Measurements from ENCODE around the gene ZACN.
"Not testable (repeated sequence)": the region's sequence is repeated elsewhere in the genome, so short reads cannot be mapped to it uniquely, and the experiment has no call there.

ZACN gene

DNA sequence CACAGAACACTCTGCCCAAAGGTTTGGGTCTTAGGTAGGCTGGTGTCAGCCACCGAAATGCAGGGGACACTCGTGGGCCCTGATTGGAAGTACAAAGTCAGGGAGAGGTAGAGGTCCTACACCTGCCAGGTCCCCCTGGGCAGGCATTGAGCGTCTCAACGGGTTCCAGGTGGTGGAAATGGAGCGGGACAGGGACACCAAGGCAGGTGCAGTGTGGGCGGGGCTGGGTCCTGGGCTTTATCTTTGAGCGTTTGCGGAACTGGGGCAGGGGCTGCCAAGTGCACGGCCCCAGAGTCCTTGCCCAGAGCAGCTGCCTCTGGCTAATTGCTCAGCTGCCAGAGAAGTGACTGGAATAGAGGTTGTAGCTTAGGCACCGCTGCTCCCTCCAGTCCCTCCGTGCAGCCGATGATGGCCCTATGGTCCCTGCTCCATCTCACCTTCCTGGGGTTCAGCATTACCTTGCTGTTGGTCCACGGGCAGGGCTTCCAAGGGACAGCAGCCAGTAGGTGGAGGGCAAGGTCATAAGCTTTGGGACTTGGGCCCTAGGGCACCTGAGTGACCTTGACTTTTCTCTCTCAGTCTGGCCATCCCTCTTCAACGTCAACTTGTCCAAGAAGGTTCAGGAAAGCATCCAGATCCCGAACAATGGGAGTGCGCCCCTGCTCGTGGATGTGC is at the start of gene ZACN:
TSS of gene ZACN (plus strand) at position 323 of the 675 bp plus-strand sequence. CDS start at position 406, 83 bp downstream.
- no peak for DNase-seq

GRCh38 chr17:76032073-76032779 is 46.8 kb upstream of the ZACN start:
- DNase-seq = no peak

DNA sequence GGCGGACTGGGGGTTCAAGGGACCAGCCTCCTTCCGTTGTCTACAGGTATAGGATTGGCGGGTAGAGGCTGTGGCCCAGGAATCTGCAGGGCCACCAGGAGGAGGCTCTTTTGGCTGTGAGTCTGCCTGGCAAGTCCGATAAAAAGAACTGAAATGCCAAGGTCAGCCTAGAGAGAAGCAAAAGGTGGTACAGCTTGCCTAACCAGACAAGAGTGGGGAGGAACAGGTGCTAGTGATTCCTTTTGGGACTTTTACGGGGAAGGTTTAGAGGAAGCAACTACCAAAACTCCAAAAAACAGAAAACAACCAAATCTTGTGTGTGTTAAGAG is 46.2 kb upstream of the ZACN start:
- DNase-seq = no peak

- no peak for DNase-seq
These were observed 45.8 kb upstream of the ZACN start for GRCh38 chr17:76033139-76033538.

- no peak for DNase-seq
These were observed 44.3 kb upstream of the ZACN start for GRCh38 chr17:76034428-76035350.

GRCh38 chr17:76036497-76037261 is 42.3 kb upstream of the ZACN start:
- DNase-seq = no peak

DNA sequence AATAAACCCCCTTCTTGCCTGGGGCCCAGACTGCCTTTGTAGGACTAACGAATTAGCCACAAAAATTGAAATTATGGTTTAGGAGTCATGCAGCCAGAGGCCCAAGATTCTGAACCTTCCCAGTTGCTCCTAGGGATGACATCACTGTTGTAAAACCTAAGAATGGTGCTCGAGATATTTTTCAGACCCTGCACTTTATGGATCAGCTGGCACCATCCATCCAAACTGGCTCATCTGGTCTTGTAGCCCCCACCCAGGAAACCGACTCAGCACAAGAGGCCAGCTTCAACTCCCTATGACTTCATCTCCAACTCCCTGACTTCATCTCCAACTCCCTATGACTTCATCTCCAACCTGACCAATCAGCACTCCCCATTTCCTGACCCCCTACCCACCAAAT is 40.9 kb upstream of the ZACN start:
- peak; percentile 29 for DNase-seq

- no peak for DNase-seq
These were observed 39.9 kb upstream of the ZACN start for GRCh38 chr17:76039121-76039520.

DNA sequence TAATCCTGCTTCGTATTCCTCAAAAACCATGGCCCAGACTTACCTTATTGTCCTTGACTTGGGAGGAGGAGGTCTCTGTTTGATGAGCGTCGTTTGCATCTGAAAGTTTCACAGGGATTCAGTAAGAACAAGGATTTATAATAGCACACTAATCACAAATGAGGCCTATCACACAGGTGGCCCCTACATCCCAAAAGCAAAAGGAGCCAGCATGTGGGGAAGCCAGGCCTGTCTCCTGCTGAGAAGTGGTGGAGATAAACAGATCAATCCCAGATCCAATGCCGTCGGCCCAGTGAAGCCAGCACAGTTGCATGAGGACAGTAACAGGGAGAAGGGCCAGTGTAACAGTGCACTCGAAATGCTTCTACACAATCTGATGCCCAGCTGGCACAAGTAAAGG is 38.6 kb upstream of the ZACN start:
- no peak for DNase-seq

DNA sequence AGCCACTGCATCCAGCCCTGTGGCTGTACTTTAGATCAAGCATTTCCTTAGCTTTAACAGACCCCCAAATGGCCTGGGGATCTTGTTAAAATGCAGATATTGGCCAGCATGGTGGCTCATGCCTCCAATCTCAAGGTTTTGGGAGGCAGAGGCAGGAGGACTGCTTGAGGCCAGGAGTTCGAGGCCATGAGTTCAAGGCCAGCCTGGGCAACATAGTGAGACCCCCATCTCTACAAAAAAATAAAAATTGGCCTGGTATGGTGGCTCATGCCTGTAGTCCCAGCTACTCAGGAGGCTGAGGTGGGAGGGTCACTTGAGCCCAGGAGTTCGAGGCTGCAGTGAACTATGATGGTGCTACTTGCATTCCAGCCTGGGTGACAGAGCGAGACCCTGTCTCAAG is 36.1 kb upstream of the ZACN start:
- not testable (repeated sequence) for DNase-seq

DNA sequence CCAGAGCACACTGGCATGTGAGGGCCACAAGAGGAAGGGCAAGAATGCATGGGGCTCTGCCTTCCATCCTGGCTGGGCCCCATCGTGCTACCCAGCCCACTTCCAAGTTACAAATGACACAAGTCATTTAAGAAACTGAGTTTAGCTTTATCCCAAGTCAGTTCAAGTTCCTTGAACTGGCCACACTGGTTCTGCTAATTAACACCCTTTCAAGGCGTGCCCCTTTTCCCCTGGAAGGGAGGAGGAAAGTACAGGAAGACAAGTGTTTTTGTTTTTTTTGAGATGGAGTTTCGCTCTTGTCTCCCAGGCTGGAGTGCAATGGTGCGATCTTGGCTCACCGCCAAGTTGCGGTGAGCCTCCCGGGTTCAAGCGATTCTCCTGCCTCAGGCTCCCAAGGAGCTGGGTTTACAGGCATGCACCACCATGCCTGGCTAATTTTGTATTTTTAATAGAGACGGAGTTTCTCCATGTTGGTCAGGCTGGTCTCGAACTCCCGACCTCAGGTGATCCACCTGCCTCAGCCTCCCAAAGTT is 34.4 kb upstream of the ZACN start:
- not testable (repeated sequence) for DNase-seq

- no peak for DNase-seq
These were observed 32.9 kb upstream of the ZACN start for GRCh38 chr17:76046064-76046463.

DNA sequence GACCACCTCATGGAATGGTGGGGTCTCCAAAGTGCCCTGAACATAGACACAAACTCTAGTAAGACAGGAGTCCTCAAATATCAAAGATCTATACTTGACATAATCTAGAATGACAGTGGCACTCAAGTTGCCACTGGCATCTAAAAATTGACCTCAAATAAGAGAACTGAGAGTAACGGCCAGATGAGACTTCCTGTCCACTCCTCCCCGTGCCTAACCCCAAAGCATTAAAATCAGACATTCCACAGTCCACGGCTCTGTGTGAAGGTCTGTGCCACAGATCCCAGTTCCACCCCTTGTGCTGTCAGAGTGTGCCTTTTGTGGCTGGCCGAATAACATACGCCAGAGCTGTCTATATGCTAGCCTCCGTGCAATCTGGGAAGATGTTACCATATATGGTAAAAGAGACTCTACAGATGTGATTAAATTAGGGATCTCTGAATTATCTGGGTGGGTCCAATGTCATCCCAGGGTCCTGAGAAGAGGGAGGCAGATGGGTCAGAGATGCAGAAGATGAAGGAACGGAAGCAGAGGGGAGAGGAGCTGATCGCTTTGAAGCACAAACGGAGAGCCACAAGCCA is 30.9 kb upstream of the ZACN start:
- DNase-seq = no peak

DNA sequence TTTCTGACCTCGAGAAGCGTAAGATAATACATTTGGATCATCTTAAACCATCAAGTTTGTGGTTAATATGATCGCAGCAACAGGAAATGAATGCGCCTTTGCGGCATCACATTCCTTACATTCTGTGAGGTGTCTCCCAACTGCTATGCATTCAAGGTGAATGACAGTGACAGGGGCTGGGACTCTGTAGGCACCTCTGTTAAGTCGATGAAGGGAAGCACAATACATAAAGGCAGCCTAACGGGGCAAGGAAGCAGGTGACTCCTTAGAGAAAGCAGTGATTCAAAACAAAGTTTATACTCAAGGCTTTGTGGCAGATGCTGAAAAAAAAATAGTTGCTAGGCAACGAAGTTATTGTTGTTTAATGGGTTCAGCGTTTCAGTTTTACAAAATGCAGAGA is 30.3 kb upstream of the ZACN start:
- DNase-seq = peak; percentile 59

GRCh38 chr17:76049239-76049638 is 29.7 kb upstream of the ZACN start:
- DNase-seq = no peak

DNA sequence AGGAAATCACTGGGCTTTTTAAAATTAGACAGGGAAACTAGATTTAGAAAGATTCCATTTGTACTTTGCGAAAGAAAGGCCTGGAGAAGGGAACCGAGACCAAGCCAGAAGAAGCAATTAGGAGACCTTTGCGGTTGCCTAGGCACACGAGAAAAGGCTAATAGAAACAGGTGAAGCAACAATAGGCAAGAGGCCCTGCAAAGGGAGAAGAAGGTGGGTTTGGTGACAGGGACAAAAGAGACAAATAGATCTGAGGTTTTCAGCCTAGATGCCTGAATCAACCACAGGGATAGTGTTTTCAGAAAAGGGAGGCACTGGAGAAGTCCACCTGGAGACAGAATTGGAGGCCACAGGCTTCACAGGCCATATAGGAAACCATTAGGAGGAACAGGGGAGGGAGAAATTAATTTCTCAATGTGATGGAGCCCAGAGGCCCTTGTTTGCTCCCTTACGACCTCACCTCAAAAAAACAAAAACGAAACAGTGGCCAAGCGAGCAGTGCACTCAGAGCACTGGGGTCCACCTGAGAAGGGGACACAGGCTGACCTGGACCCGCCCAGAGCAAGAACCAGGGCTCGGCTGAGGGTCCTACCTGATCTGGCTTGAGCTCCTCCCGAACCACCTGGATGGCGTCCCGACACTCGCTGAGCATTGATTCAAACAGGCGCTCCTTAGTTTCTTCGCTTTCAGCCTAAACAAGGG is 29.0 kb upstream of the ZACN start:
- no peak for DNase-seq

DNA sequence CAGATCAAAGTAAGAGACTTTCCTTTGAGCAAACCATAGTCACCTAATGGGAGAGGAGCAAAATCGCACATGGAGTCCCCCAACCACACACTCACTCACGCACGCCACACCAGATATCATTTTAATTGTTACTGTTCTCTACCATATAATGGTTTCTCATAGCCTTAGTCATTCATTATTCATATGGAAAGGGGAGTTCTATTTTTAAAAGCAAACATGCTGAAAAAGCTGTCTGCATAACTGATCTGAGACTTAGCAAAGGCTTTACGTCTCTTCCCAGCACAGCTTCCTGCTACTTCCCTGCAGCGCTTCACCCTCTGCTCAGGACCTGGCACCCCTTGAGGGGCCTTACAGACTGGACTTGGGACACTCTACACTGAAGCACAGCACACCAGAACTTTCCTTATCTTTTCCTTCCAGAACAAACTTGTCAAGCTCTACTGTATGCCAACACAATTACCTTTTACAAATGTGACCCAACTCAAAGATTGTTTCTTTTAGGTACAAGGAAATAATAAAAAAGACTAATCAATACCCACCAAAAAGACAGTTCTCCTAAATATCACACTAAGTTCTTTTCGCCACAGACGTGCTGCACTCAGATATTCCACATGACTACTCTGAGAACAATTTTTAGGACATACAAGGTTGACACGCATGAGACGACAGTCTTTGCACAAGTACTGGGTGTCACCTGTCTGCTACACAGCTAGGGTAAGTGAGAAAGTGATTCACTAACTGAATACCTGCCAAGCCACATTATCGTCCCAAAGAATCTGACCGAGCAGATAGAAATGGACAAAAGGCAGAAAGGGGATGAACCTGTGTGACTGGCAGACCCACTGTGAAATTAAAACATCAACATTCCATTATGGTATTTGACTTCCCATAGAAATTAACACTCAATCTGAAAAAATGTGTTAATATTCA is 28.2 kb upstream of the ZACN start:
- no peak for DNase-seq

GRCh38 chr17:76051561-76051960 is 27.4 kb upstream of the ZACN start:
- DNase-seq = no peak

- DNase-seq = peak; percentile 50
These were observed 25.5 kb upstream of the ZACN start for GRCh38 chr17:76053246-76054111.

GRCh38 chr17:76054112-76054476 is 24.9 kb upstream of the ZACN start:
- no peak for DNase-seq

All from fibroblast of skin of right quadriceps (primary cell).